GM10266 (cell line): ENCODE data around the gene UCHL3.

Experiments
- DNase-seq: peaks from one replicate; pipeline ENCODE4 v3.0.0; 2012; ENCODE audit errors: extremely low spot score
- TF ChIP-seq, protein P1 (sequence below): IDR thresholded peaks from 2 replicates; pipeline ENCODE4 v1.5.1; 2012; ENCODE audit warnings: mild to moderate bottlenecking, low read depth; ENCODE audit not compliant: control insufficient read depth, insufficient read depth; ENCODE audit errors: missing control alignments

The UCHL3 gene

DNA sequence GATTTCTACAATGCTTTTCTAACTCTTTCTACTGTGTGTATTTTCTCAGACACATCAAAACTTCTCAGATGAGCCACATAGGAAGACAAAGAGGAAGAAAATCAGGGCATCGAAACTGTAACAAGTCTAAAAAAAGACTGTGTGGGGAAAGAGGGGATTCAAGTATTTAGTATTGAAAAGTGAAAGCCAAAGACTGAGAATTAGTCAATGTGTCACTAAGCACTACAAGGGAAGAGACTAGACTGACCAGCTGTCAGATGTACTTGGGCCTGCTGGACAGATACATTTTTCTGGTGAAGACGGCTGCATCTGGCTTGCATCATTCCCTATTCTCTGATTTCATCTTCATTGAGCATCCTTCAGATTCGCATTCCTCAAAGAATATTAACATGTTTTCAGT, 37.3 kb upstream of the UCHL3 start:
- peak; percentile 72 for DNase-seq
- TF ChIP-seq, protein P1, sequence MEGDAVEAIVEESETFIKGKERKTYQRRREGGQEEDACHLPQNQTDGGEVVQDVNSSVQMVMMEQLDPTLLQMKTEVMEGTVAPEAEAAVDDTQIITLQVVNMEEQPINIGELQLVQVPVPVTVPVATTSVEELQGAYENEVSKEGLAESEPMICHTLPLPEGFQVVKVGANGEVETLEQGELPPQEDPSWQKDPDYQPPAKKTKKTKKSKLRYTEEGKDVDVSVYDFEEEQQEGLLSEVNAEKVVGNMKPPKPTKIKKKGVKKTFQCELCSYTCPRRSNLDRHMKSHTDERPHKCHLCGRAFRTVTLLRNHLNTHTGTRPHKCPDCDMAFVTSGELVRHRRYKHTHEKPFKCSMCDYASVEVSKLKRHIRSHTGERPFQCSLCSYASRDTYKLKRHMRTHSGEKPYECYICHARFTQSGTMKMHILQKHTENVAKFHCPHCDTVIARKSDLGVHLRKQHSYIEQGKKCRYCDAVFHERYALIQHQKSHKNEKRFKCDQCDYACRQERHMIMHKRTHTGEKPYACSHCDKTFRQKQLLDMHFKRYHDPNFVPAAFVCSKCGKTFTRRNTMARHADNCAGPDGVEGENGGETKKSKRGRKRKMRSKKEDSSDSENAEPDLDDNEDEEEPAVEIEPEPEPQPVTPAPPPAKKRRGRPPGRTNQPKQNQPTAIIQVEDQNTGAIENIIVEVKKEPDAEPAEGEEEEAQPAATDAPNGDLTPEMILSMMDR, result no peak

- no peak for DNase-seq
- TF ChIP-seq, protein P1, result no peak
Observed at GRCh38 chr13:75513271-75513670, 36.3 kb upstream of the UCHL3 start.

- TF ChIP-seq, protein P1, result no peak
- no peak for DNase-seq
Observed at GRCh38 chr13:75514080-75514995, 35.3 kb upstream of the UCHL3 start.

GRCh38 chr13:75518439-75519088, 31.0 kb upstream of the UCHL3 start:
- DNase-seq, result no peak
- TF ChIP-seq, protein P1, result no peak

DNA sequence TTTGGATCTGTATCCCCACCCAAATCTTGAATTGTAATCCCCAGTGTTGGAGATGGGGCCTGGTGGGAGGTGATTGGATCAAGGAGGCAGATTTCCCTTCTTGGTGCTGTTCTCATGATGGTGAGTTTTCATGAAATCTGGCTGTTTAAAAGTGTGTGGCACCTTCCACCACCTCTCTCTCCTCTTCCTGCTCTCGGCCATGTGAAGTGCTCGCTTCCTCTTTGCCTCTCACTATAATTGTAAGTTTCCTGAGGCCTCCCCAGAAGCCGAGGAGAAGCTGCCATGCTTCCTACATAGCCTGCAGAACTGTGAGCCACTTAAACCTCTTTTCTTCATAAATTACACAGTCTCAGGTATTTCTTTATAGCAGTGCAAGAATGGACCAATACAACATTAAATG, 27.6 kb upstream of the UCHL3 start:
- no peak for DNase-seq
- TF ChIP-seq, protein P1, result no peak

DNA sequence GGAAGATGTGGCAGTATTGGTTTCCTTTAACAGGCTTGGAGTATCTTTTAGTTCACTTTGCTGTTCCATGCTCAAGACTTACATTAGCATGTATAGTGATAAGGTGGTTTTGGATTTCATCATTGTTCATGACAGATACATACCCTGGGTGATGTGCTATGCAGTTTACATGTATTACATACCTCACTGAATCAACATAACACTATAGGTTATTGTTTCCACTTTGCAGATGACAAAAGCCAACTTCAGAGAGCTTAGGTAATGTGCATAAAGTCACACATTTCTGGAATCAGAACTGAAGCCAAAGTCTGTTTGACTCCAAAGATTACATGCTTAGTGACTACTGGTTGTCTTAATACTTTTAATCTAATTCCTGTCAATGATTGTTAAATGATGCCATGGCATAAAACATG, 19.0 kb upstream of the UCHL3 start:
- TF ChIP-seq, protein P1, result no peak
- DNase-seq, result no peak

DNA sequence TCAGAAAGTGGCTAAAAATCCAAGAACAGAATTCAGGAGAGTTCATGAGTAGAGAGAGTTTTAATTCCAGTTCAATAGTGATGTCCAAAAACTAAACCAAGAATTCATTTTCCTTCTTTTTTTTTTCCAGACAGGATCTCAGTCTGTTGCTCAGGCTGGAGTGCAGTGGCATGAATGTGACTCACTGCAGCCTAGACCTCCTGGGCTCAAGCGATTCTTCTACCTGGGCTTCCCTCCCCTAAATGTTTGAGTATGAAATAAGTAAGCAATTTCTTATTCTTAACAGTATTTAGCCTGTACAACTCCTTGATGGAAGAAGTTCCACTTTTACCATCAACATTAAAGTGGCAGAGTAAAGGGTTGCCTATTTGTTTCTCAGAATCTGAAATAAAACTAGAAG, 15.7 kb upstream of the UCHL3 start:
- no peak for DNase-seq
- TF ChIP-seq, protein P1, result no peak
